Stimulated activated CD4-positive, alpha-beta T cell treated with anti-CD3 and anti-CD28 coated beads, TNF-alpha, amount 100 ng/mL, for 4 hours (primary cell): Measurements from ENCODE around the gene ACAP2.
"Not testable (repeated sequence)": the region's sequence is repeated elsewhere in the genome, so short reads cannot be mapped to it uniquely, and the experiment has no call there.

Experiments
- DNase-seq, 3 experiments: peaks; one replicate each; pipeline ENCODE4 v3.0.0-alpha.2; 2020; ENCODE audit warnings: low read depth in 3 of 3

Gene ACAP2

DNA sequence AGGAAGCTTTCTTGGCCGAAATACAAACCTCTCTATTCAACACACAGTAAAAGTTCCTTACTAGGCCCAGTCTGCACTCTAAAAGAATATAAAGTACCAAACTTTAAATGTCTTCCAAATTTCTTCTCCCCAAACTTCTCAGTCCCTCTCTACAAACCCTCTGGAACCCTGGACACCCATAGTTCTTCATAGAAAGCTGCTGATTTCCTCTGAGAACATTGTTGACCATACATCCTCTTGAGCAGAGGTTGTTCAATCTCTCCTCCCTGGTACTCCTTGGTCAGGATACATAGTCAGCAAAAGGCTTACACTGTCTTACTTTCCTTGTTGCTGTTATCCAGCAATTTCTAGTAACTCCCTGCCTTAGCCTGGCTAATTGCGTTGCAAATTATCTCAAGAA, 3.1 kb upstream of the ACAP2 start:
- DNase-seq, result no peak

DNA sequence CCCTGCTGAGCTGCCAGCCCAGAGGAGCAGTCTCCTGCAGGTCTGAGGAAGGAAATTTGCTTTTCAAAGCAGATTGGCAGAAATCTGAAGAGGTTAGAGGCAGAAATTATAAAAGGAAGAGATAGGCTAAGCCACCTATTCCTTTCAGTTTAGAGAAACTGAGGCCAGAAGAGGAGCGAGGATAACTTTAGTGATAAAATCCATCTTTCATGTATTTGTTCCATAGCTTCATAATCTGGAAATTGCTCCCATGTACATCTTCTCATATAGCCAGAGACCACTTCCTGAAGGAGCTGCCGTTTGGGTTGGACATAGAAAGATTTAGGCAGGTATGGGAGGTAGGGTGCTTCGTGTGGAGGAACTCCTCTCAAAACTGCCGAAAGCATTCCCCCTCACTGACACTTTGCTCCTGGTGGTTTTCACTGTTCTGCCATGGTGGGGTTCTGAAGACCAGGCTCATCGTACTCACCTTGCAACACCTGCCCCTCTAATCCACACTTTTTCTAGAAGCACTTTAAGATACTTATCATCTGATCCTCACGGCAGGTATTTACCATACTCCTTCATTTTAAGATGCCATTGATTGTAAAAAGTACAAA, 670 bp upstream of the ACAP2 start:
- DNase-seq, result no peak

DNA sequence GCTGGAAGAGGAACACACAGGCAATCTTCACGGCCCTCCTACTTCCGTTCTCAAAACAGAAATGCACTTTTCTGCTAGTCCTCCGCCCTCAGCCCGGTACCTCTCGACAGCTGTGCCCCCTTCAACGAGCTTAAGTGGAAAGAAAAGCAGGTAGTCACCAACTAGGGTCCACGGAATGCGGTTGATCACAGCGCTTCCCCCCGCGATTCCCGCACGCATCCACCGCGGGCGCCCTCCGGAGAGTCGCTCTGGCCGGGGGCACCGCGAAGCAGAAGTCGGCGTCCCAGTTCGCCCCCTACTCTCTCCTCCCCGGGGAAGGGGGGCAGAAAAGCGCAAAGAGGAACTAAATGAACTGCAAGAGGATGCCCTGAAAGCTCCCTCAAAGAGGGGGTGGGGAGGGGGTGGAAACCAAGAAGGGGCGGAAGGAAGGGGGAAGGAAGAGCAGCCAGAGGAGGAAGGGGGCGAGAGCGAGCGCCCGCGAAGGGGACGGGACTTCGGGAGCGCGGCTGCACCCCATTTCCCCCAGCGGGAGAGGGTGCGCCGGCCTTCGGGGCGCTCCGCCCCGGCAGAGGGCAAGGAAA, 738 bp downstream of the ACAP2 start:
- DNase-seq, result peak; percentile 9 to 18 (median 12)

DNA sequence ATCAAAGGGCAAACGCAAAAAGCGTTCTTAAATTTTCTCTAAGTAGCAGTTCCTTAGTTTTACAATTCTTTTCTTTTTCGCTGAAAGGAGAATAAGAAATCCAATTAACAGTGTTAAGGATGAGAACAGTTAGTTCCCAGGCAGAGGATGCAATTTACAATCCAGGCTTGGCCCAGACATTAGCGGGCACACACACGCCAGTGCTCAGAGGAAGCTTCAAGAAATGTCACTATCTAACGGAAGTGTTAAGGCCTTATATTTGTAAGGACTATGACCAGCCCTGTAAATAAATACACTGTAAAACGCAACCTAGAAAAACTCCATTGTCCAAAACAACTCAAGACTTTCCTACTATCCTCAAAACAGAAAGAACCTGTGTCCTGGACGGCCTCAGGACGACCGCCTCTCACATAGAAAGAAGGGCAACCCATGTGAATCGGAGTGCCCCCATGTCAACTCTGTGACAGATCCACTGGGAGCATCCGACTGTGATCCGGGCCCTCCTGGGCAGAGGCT, 1.3 kb downstream of the ACAP2 start:
- no peak for DNase-seq

GRCh38 chr3:195441051-195441450, 1.8 kb downstream of the ACAP2 start:
- DNase-seq, result no peak

GRCh38 chr3:195440379-195440778, 2.4 kb downstream of the ACAP2 start:
- DNase-seq, result no peak

DNA sequence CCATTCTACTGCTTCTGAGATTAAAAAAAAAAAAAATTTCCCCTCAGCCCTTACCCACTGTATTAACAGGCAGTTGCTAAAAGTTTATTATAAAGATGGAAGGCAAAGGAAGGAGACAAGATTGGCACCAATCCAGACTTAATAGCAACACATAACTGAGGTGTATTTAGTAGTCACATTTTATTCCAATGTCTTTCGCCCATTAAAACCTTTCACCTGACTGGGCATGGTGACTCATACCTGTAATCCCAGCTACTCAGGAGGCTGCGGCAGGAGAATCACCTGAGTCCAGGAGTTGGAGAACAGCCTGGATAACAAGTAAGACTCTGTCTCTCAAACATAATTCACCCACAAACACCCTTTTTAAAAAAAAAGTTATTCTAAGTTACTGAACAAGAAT, 4.4 kb downstream of the ACAP2 start:
- DNase-seq, result no peak

DNA sequence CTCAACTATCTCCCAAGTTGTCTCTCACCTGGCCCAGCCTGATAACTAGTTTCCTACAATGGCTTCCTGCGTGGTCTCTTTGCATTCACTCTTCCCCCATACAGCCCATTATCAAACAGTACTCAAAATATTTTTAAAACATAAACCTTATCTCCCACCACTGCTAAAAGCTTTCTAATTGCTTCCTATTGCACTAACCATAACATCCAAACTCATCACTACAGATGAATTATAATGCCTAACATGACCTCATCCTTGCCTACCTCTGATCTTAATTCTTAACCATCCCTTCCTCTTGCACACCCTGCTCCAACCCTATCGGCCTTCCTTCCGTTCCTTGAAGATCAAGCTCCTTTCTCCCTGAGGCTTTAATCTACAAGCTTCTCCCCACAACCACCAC, 17.0 kb downstream of the ACAP2 start:
- no peak for DNase-seq

DNA sequence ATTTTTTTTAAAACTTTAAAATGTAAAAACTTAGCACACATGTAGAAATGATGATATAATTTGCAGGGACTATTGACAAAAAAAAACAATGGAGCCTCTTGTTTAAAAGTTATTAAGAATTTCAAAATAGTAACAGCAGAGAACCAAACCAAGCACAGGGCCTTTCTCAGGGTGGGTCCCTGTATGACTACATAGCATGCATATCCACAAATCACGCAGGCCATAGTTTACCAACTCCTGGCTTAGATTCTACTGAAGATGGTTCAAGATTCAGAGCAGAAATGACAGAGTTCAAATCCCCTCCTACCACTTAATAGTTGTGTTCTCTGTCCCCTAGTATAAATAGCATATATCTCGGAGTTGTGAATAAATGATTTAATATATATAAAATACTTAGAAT, 19.0 kb downstream of the ACAP2 start:
- no peak for DNase-seq

- no peak for DNase-seq
These were observed 21.4 kb downstream of the ACAP2 start for GRCh38 chr3:195421400-195421799.

DNA sequence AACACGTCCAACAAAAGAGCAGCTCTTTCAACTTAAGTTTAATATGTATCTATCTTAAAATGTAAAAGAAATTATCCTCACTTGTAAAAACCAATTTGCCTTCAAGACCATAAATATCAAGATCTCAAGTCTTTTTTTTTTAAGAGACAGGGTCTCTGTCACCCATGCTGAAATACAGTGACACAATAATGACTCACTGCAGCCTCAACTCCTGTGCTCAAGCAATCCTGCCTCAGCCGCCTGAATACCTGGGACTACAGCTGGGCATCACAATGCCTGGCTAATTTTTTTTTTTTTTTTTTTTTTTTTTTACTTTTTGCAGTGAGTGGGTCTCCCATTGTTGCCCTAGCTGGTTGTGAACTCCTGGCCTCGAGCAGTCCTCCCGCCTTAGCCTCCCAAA, 26.0 kb downstream of the ACAP2 start:
- DNase-seq, result no peak

DNA sequence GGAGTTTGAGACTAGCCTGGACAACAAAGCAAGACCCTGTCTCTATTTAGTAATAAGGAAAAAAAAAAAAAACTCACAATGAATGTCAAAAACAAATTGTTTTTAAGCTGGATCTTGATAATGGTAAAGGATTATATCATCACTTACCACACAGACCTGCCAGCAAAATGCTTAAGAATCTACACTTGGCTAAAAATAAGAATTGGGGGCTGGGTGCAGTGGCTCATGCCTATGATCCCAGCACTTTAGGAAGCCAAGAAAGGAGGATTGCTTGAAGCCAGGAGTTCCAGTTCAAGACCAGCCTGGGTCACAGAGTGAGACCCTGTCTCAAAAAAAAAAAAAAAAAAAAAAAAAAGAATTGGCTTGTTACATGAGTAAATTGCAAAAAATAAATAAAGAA, 31.0 kb downstream of the ACAP2 start:
- no peak for DNase-seq

DNA sequence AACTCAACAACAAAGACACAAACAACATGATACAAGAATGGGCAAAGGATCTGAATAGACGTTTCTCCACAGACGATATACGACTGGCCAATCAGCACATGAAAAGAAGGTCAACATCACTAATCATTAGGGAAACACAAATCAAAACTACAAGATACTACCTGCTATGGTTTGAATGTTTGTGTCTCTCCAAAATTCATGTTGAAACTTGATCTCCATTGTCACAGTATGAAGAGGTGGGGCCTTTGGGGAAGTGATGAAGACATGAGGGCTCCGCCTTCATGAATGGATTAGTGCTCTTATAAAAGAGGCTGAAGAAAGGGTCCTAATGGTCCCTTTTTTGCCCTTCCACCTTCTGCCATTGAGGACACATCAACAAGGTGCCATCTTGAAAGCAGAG, 32.3 kb downstream of the ACAP2 start:
- no peak for DNase-seq

GRCh38 chr3:195407531-195408409, 35.0 kb downstream of the ACAP2 start:
- DNase-seq, result no peak

- no peak for DNase-seq
These were observed 37.2 kb downstream of the ACAP2 start for GRCh38 chr3:195405651-195406050.

DNA sequence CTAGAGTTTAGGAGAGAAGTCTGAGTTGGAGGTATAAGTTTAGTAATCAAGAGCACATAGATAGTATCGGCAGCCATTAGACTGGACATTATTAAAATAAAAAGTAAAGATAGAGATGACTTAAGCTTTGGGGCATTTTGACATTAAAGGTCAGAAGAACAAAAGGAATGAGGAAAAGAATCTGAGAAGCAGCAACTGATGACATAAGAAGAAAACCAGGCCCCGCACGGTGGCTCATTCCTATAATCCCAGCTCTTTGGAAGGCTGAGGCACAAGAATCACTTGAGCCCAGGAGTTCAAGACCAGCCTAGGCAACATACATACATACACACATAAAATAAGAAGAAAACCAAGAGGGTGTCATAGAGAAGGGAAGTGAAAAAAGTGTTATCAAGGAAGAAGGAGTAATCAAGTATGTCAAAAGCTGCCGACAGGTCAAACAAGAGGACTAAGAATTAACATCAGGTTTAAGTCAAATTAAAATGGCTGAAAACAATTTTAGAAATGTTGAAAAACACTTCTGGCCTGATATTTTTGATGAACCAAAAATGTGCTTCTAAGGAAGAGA, 38.9 kb downstream of the ACAP2 start:
- no peak for DNase-seq

GRCh38 chr3:195403244-195403643, 39.6 kb downstream of the ACAP2 start:
- no peak for DNase-seq

DNA sequence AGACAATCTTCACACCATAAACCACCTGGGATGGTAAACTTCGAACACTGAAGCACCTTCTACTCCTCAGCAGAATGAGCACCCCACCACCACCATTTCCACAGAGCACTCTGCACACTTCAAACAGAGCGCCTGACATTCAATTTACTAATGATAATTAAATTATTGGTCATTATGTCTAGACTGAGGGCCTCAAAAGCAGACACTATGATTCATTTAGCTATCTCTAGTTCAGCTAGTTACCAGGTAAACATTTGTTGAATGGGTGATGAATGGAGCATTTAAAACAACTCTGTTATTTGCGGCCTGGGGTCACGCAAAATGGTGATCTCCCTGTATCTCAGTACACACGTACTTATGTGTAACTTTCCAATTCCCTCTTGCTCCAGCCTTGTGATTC, 40.9 kb downstream of the ACAP2 start:
- no peak for DNase-seq

- not testable (repeated sequence) for DNase-seq
These were observed 44.4 kb downstream of the ACAP2 start for GRCh38 chr3:195398460-195398859.

DNA sequence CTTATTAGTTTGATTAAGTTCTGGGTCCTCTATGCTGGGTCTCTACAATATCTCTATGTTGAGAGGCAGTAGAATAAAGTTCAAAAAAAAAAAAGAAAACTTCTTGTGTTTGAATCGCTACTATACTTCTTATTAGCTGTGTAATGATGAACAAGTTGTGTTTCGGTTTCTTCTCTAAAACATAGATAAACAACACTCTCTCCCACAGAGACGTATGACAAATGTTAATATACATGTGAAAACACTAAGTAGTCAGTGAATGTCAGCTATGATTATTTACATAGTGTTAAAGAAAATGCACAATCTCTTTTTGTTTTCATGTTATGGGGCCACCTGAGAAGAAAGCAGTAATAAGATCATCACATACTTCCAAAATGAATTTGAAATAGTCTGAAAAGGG, 45.3 kb downstream of the ACAP2 start:
- no peak for DNase-seq

GRCh38 chr3:195395208-195395816, 47.5 kb downstream of the ACAP2 start:
- DNase-seq, result no peak

DNA sequence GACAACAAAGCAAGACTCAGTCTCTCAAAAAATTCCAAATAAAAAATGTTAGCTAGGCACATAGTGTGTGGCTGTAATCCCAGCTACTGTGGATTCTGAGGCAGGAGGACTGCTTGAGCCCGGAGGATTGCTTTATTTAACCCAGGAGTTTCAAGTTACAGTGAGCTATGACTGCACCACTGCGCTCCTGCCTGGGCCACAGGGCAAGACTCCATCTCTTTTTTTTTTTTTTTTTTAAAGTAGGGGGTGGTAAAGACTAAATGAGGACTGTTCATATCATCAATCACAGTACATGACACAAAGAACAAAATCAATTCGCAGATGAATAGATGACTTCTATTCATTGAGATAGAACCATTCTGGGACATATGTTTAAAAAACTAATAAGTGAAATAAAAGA, 48.1 kb downstream of the ACAP2 start:
- no peak for DNase-seq
